Measurements from ENCODE around the gene RPRML. TPM values are rescaled to one million over a fixed set of nuclear protein-coding genes. Genes with fewer than 3 reads are reported as not detected.

The RPRML gene
- total RNA-seq, 1 experiment from 2014 or later, result not detected

DNA sequence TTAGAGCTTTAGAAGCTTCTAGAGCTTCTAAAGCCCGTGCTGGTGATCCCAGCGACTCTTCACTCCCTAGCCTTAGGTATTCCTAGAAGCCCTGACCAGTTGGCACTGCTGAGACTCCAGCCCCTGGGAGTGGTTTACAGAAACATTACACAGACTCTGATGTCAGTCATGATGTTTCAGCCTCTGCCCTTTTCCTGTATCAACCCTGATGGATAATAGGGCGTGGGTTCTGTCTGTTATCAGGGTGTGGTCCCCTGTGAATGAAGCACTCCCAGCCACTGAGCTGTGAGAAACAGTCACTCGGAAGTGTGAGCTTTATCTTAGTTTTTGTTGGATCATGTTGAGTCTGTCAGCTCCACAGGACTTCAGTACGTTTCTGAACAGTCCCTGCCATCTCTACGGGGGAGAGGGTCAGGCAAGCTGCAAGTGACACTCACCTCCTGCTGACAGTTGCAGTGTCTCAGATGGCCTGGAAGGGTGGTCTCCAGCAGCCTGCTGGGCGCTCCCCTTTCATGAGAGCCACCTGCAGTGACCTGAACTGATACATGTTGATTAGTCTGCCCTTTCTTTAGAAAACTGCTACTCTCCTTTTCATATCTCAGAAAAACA is 43.3 kb downstream of the RPRML start:
- BruUV-seq (replicated peaks), result no TSS peak
- H3K27me3 ChIP-seq (replicated peaks; ENCODE audit: insufficient read depth, low read depth, low read length, poor library complexity), result no peaks in the 10 kb centered on the region
- H3K4me1 ChIP-seq (ENCODE audit: insufficient read depth, low read length, poor library complexity, severe bottlenecking), result no peaks in the 10 kb centered on the region
- no peak for TF ChIP-seq EZH2 (IDR thresholded peaks at IDR 0.05; ENCODE audit: borderline replicate concordance, low read depth, low read length, poor library complexity, severe bottlenecking)
- TF ChIP-seq, protein P1, sequence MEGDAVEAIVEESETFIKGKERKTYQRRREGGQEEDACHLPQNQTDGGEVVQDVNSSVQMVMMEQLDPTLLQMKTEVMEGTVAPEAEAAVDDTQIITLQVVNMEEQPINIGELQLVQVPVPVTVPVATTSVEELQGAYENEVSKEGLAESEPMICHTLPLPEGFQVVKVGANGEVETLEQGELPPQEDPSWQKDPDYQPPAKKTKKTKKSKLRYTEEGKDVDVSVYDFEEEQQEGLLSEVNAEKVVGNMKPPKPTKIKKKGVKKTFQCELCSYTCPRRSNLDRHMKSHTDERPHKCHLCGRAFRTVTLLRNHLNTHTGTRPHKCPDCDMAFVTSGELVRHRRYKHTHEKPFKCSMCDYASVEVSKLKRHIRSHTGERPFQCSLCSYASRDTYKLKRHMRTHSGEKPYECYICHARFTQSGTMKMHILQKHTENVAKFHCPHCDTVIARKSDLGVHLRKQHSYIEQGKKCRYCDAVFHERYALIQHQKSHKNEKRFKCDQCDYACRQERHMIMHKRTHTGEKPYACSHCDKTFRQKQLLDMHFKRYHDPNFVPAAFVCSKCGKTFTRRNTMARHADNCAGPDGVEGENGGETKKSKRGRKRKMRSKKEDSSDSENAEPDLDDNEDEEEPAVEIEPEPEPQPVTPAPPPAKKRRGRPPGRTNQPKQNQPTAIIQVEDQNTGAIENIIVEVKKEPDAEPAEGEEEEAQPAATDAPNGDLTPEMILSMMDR (conservative IDR thresholded peaks at IDR 0.05; ENCODE audit: low read depth, low read length), result no peak
- H3K9me3 ChIP-seq (ENCODE audit: low read depth, low read length, poor library complexity, severe bottlenecking), result no peaks in the 10 kb centered on the region
- intact Hi-C loops (cut with micrococcal nuclease; ENCODE audit: unreplicated experiment), result no loop called here
- ChIA-PET POLR2A (ENCODE audit: low non-redundant PET) (no interaction called here), CTCF (no interaction called here)
- DNase-seq (ENCODE audit: low spot score), result no peak
- H3K36me3 ChIP-seq (ENCODE audit: insufficient read depth, low read length, poor library complexity, severe bottlenecking), result peaks cover 20% of the 10 kb centered on the region
- no peak overlapping the region for H3K4me3 ChIP-seq (ENCODE audit: low read depth, low read length, poor library complexity, severe bottlenecking)
- no peak overlapping the region for H3K27ac ChIP-seq (ENCODE audit: low read depth, low read length, poor library complexity, severe bottlenecking)

DNA sequence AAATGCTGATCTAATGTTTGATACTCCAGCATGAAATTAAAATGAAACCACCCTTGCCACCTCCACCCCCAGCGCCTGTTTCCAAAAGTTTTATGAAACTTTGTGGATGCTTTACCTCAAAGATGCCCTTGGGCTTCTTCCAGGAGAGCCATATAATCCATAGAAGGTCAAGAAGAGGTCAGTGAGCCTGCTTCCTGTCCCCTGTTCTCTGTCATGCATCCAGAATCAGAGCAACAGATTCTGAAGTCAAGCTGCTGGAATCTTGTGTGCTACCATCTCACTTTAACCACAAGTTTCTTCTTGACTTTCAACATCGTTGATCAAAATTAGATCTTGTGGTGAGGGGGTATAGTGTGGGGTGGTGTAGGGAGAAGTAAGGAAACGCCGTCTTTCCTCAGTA is 47.5 kb downstream of the RPRML start:
- H3K4me3 ChIP-seq (ENCODE audit: low read depth, low read length, poor library complexity, severe bottlenecking), result no peak overlapping the region
- no TSS peak for BruUV-seq (replicated peaks)
- H3K4me1 ChIP-seq (ENCODE audit: insufficient read depth, low read length, poor library complexity, severe bottlenecking), result no peaks in the 10 kb centered on the region
- no peaks in the 10 kb centered on the region for H3K9me3 ChIP-seq (ENCODE audit: low read depth, low read length, poor library complexity, severe bottlenecking)
- ChIA-PET CTCF (no interaction called here), POLR2A (ENCODE audit: low non-redundant PET) (interaction anchor here (0.6 kb wide), 1 partner anchor 11 kb away, joined by 26 read pairs; no protein-coding TSS in a partner anchor)
- H3K36me3 ChIP-seq (ENCODE audit: insufficient read depth, low read length, poor library complexity, severe bottlenecking), result peaks cover 25% of the 10 kb centered on the region
- intact Hi-C loops (cut with micrococcal nuclease; ENCODE audit: unreplicated experiment), result no loop called here
- TF ChIP-seq, protein P1 (conservative IDR thresholded peaks at IDR 0.05; ENCODE audit: low read depth, low read length), result no peak
- TF ChIP-seq EZH2 (IDR thresholded peaks at IDR 0.05; ENCODE audit: borderline replicate concordance, low read depth, low read length, poor library complexity, severe bottlenecking), result no peak
- H3K27ac ChIP-seq (ENCODE audit: low read depth, low read length, poor library complexity, severe bottlenecking), result no peak overlapping the region
- DNase-seq (ENCODE audit: low spot score), result no peak
- H3K27me3 ChIP-seq (replicated peaks; ENCODE audit: insufficient read depth, low read depth, low read length, poor library complexity), result no peaks in the 10 kb centered on the region

DNA sequence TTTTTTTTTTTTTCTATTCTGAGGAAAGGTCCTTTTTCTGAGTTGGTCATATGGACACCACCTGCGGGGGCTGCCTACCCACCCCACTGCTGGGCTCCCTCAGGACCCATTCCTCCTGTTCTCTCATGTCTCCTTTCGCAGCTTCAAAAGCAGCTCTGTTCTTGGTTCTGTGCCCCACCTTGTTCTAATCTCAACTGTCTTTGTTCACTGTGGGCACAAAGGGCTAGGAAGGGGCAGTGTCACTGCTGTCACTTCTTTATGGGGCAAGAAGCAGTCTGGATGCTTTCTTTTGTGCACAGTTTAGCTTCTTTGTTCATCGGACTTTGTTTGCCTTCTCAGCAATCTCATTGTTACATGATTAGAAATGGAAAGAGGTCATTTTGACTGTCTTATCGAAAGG is 49.0 kb downstream of the RPRML start:
- no peaks in the 10 kb centered on the region for H3K27me3 ChIP-seq (replicated peaks; ENCODE audit: insufficient read depth, low read depth, low read length, poor library complexity)
- H3K9me3 ChIP-seq (ENCODE audit: low read depth, low read length, poor library complexity, severe bottlenecking), result no peaks in the 10 kb centered on the region
- ChIA-PET CTCF (no interaction called here), POLR2A (ENCODE audit: low non-redundant PET) (no interaction called here)
- intact Hi-C loops (cut with micrococcal nuclease; ENCODE audit: unreplicated experiment), result no loop called here
- no peak for DNase-seq (ENCODE audit: low spot score)
- no TSS peak for BruUV-seq (replicated peaks)
- H3K27ac ChIP-seq (ENCODE audit: low read depth, low read length, poor library complexity, severe bottlenecking), result no peak overlapping the region
- no peaks in the 10 kb centered on the region for H3K4me1 ChIP-seq (ENCODE audit: insufficient read depth, low read length, poor library complexity, severe bottlenecking)
- no peak overlapping the region for H3K4me3 ChIP-seq (ENCODE audit: low read depth, low read length, poor library complexity, severe bottlenecking)
- peaks cover 21% of the 10 kb centered on the region for H3K36me3 ChIP-seq (ENCODE audit: insufficient read depth, low read length, poor library complexity, severe bottlenecking)
- TF ChIP-seq, protein P1 (conservative IDR thresholded peaks at IDR 0.05; ENCODE audit: low read depth, low read length), result no peak
- no peak for TF ChIP-seq EZH2 (IDR thresholded peaks at IDR 0.05; ENCODE audit: borderline replicate concordance, low read depth, low read length, poor library complexity, severe bottlenecking)
